GM23338 (cell line): ENCODE data around the gene DSCAML1. TPM values are rescaled to one million over a fixed set of nuclear protein-coding genes. Genes with fewer than 3 reads are reported as not detected.

Experiments used
- ATAC-seq: fragments of 200-7000 bp; cut with Tn5 transposase; 3 replicates; pipeline ENCODE4 v1.9.1; 2020
- DNase-seq: peaks from one replicate; pipeline ENCODE4 v3.0.0-alpha.2; 2015; ENCODE audit warnings: low spot score
- H2AFZ ChIP-seq: fragments of 200-600 bp; sonication (generic); 2 replicates; pipeline ENCODE4 v1.8.0; 2016; ENCODE audit warnings: antibody characterized with exemption, mild to moderate bottlenecking, moderate library complexity
- H3F3A ChIP-seq: fragments of 200-600 bp; sonication (generic); replicated peaks from 2 replicates; pipeline ENCODE4 v1.8.0; 2017; ENCODE audit warnings: antibody characterized with exemption, mixed run types, low read depth
- H3K27ac ChIP-seq: fragments of 200-600 bp; sonication (generic); 2 replicates; pipeline ENCODE4 v1.6.1; 2016; ENCODE audit warnings: low read depth
- H3K27me3 ChIP-seq: fragments of 200-600 bp; sonication (generic); 2 replicates; pipeline ENCODE4 v1.8.0; 2016; ENCODE audit warnings: mild to moderate bottlenecking, mixed run types, moderate library complexity; ENCODE audit not compliant: insufficient read depth
- H3K36me3 ChIP-seq: fragments of 200-600 bp; sonication (generic); 2 replicates; pipeline ENCODE4 v1.8.0; 2016; ENCODE audit warnings: mild to moderate bottlenecking; ENCODE audit not compliant: insufficient read depth
- H3K4me1 ChIP-seq: fragments of 200-600 bp; sonication (generic); 2 replicates; pipeline ENCODE4 v1.8.0; 2016; ENCODE audit warnings: mild to moderate bottlenecking, moderate library complexity; ENCODE audit not compliant: insufficient read depth
- H3K4me2 ChIP-seq: fragments of 200-600 bp; sonication (generic); 2 replicates; pipeline ENCODE4 v1.7.1; 2017; ENCODE audit warnings: mixed run types
- H3K4me3 ChIP-seq: fragments of 200-600 bp; sonication (generic); 2 replicates; pipeline ENCODE4 v1.6.1; 2016; ENCODE audit warnings: mixed run types
- H3K79me2 ChIP-seq: fragments of 200-600 bp; sonication (generic); replicated peaks from 2 replicates; pipeline ENCODE4 v1.8.0; 2017; ENCODE audit warnings: mild to moderate bottlenecking; ENCODE audit not compliant: insufficient read depth
- H3K9me2 ChIP-seq: fragments of 200-600 bp; sonication (generic); 2 replicates; pipeline ENCODE4 v1.8.0; 2017; ENCODE audit not compliant: insufficient read depth
- H4K20me1 ChIP-seq: fragments of 200-600 bp; sonication (generic); replicated peaks from 2 replicates; pipeline ENCODE4 v1.8.0; 2017; ENCODE audit warnings: mild to moderate bottlenecking; ENCODE audit not compliant: insufficient read depth
- H3K27ac Mint-ChIP-seq: 2 replicates; pipeline ENCODE4 v1.8.0; 2020; ENCODE audit warnings: inconsistent platforms, mild to moderate bottlenecking, moderate library complexity, mixed read lengths
- H3K27me3 Mint-ChIP-seq: 3 replicates; pipeline ENCODE4 v1.8.0; 2022; ENCODE audit warnings: low read depth, mild to moderate bottlenecking, moderate library complexity, mixed read lengths, inconsistent platforms; ENCODE audit not compliant: insufficient read depth, poor library complexity
- H3K36me3 Mint-ChIP-seq: 3 replicates; pipeline ENCODE4 v1.8.0; 2021; ENCODE audit warnings: low read depth, mild to moderate bottlenecking, inconsistent platforms, moderate library complexity, mixed read lengths
- H3K4me1 Mint-ChIP-seq: 3 replicates; pipeline ENCODE4 v1.8.0; 2020; ENCODE audit warnings: mild to moderate bottlenecking, inconsistent platforms, mixed read lengths
- H3K4me3 Mint-ChIP-seq: 3 replicates; pipeline ENCODE4 v1.8.0; 2021; ENCODE audit warnings: moderate library complexity, mild to moderate bottlenecking, inconsistent platforms, mixed read lengths
- H3K9me3 Mint-ChIP-seq: 3 replicates; pipeline ENCODE4 v1.8.0; 2020; ENCODE audit warnings: moderate library complexity, mild to moderate bottlenecking, inconsistent platforms, mixed read lengths
- CREB1 ChIP-seq: fragments of 250-450 bp; sonication (Bioruptor Pico); IDR thresholded peaks from 2 replicates; pipeline ENCODE4 v1.5.0; 2020; ENCODE audit warnings: low read depth, mild to moderate bottlenecking, moderate library complexity
- CTCF ChIP-seq, 2 experiments: fragments of 200-600 bp in 1 of 2; sonication (generic) in 1 of 2; conservative IDR thresholded peaks; 2 replicates each; pipeline versions ENCODE4 v1.5.1 to v1.6.1; 2016 to 2017; ENCODE audit warnings: antibody characterized with exemption in 2 of 2, low read depth in 2 of 2, mild to moderate bottlenecking in 2 of 2, moderate library complexity in 1 of 2
- ETS1 ChIP-seq: IDR thresholded peaks from 2 replicates; pipeline ENCODE4 v1.6.1; 2016; ENCODE audit warnings: antibody characterized with exemption
- EZH2 ChIP-seq: fragments of 200-600 bp; sonication (generic); IDR thresholded peaks from one replicate; pipeline ENCODE4 v1.8.0; 2017; ENCODE audit warnings: antibody characterized with exemption, mild to moderate bottlenecking, low read depth; ENCODE audit not compliant: unreplicated experiment
- EZH2phosphoT487 ChIP-seq: fragments of 200-600 bp; sonication (generic); IDR thresholded peaks from one replicate; pipeline ENCODE4 v1.8.1; 2018; ENCODE audit warnings: antibody characterized with exemption; ENCODE audit not compliant: unreplicated experiment
- JUNB ChIP-seq: IDR thresholded peaks from one replicate; pipeline ENCODE4 v1.6.1; 2016; ENCODE audit warnings: antibody characterized with exemption; ENCODE audit not compliant: unreplicated experiment
- NANOG ChIP-seq: IDR thresholded peaks from 2 replicates; pipeline ENCODE4 v1.6.1; 2016; ENCODE audit warnings: antibody characterized with exemption, borderline replicate concordance
- POLR2AphosphoS5 ChIP-seq: IDR thresholded peaks from 2 replicates; pipeline ENCODE4 v1.6.1; 2016; ENCODE audit warnings: antibody characterized with exemption, low read depth
- REST ChIP-seq: IDR thresholded peaks from one replicate; pipeline ENCODE4 v1.6.1; 2018; ENCODE audit warnings: antibody characterized with exemption; ENCODE audit not compliant: unreplicated experiment
- STAT1 ChIP-seq: IDR thresholded peaks from one replicate; pipeline ENCODE4 v1.6.1; 2016; ENCODE audit warnings: antibody characterized with exemption; ENCODE audit not compliant: unreplicated experiment
- ZNF114 ChIP-seq: fragments of 250-450 bp; sonication (Bioruptor Pico); IDR thresholded peaks from 2 replicates; pipeline ENCODE4 v1.5.0; 2020; ENCODE audit warnings: mild to moderate bottlenecking, moderate library complexity
- polyA plus RNA-seq: library from polyadenylated mRNA; unstranded; fragments of >200 nt; fragmentation: Nextera tagmentation; extraction: Ambion mirVana; gene quantifications from 2 replicates; pipeline ENCODE4 v1.2.1, GENCODE V29; 2016
- total RNA-seq: library from RNA; depleted of rRNA; stranded (reverse); fragments of >200 nt; shearing (Covaris generic); gene quantifications from 2 replicates; pipeline ENCODE4 v1.2.3, GENCODE V29; 2014

Gene DSCAML1
- total and polyA plus RNA-seq, 2 experiments from 2014 or later = 0.17 TPM; not detected in 1

DNA sequence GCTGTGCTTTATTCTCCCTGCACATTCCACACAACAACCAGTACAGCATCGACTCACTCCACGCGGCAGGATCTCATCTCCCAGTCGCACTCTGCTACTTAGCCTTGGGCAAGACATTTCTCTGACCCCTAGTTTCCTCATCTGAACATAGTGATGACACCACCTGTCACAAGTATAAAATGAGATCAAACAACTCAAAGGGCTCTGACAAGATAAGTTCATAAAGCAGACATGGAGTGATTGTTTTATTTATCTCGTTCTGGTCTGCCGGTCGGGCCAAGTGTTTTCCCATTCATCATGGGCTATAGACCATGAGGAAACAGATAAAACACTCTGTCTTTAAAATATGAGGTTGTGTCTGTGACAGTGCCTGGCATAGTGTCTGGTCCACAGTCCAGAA is 35.0 kb downstream of the DSCAML1 start:
- no peak overlapping the region for H3K4me2 ChIP-seq
- DNase-seq (no peak), ATAC-seq (no peak)
- H3K4me3 ChIP-seq = no peak overlapping the region
- Mint-ChIP-seq H3K27me3 (peaks cover 5% of the 10 kb centered on the region), H3K36me3 (no peaks in the 10 kb centered on the region), H3K27ac (no peak overlapping the region), H3K4me3 (no peak overlapping the region), H3K4me1 (peaks cover 19% of the 10 kb centered on the region), H3K9me3 (no peaks in the 10 kb centered on the region)
- H3F3A ChIP-seq = no peaks in the 10 kb centered on the region
- peaks cover 6% of the 10 kb centered on the region; the same call in 1 of the 2 replicates for H3K4me1 ChIP-seq
- H3K27ac ChIP-seq = no peak overlapping the region
- TF ChIP-seq POLR2AphosphoS5 = no peak
- TF ChIP-seq NANOG = no peak
- TF ChIP-seq ETS1 = no peak
- TF ChIP-seq ZNF114 = no peak
- no peak for TF ChIP-seq REST
- no peak for TF ChIP-seq STAT1
- TF ChIP-seq CTCF (conservative IDR thresholded peaks at IDR 0.05; ENCODE audit: low read depth in 2 of 2) = no peak
- no peak for TF ChIP-seq EZH2
- TF ChIP-seq EZH2phosphoT487 = no peak
- no peak for TF ChIP-seq JUNB
- TF ChIP-seq CREB1 (CRISPR knock-in tag) = no peak
- no peaks in the 10 kb centered on the region for H3K9me2 ChIP-seq
- no peaks in the 10 kb centered on the region for H3K36me3 ChIP-seq
- no peaks in the 10 kb centered on the region for H3K27me3 ChIP-seq
- no peak overlapping the region for H2AFZ ChIP-seq
- H3K79me2 ChIP-seq = no peaks in the 10 kb centered on the region
- H4K20me1 ChIP-seq = no peaks in the 10 kb centered on the region
